ENCODE measurements around the gene FAM131A.

GRCh38 chr3:184305577-184305976 is 31.8 kb upstream of the FAM131A start:
- no peak for TF ChIP-seq MAX (CRISPR knock-in tag; IDR thresholded peaks at IDR 0.05)
- TF ChIP-seq, protein P1, sequence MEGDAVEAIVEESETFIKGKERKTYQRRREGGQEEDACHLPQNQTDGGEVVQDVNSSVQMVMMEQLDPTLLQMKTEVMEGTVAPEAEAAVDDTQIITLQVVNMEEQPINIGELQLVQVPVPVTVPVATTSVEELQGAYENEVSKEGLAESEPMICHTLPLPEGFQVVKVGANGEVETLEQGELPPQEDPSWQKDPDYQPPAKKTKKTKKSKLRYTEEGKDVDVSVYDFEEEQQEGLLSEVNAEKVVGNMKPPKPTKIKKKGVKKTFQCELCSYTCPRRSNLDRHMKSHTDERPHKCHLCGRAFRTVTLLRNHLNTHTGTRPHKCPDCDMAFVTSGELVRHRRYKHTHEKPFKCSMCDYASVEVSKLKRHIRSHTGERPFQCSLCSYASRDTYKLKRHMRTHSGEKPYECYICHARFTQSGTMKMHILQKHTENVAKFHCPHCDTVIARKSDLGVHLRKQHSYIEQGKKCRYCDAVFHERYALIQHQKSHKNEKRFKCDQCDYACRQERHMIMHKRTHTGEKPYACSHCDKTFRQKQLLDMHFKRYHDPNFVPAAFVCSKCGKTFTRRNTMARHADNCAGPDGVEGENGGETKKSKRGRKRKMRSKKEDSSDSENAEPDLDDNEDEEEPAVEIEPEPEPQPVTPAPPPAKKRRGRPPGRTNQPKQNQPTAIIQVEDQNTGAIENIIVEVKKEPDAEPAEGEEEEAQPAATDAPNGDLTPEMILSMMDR (IDR thresholded peaks at IDR 0.05), result no peak
- TF ChIP-seq TP53 (CRISPR knock-in tag; IDR thresholded peaks at IDR 0.05), result no peak

Measured in WTC11 (cell line).